H9 (cell line): Measurements from ENCODE around the gene PAXX. TPM values are rescaled to one million over a fixed set of nuclear protein-coding genes. Genes with fewer than 3 reads are reported as not detected.

Experiments
- DNase-seq: peaks from one replicate; pipeline ENCODE4 v3.0.0-alpha.2; 2017
- H2AFZ ChIP-seq: one replicate; pipeline ENCODE4 v1.6.1; 2013; ENCODE audit warnings: mild to moderate bottlenecking, low read length, control low read depth, moderate library complexity
- H2AK5ac ChIP-seq: 2 replicates; pipeline ENCODE4 v1.6.1; 2013; ENCODE audit warnings: low read length, control low read depth, mixed read lengths; ENCODE audit not compliant: insufficient read length
- H2BK120ac ChIP-seq: one replicate; pipeline ENCODE4 v1.6.1; 2013; ENCODE audit warnings: low read depth, mild to moderate bottlenecking, low read length, control low read depth, inconsistent platforms; ENCODE audit not compliant: poor library complexity, severe bottlenecking
- H2BK12ac ChIP-seq: 2 replicates; pipeline ENCODE4 v1.6.1; 2013; ENCODE audit warnings: low read length, control low read depth, mixed read lengths, low read depth; ENCODE audit not compliant: insufficient read length
- H2BK15ac ChIP-seq: 2 replicates; pipeline ENCODE4 v1.6.1; 2013; ENCODE audit warnings: low read depth, low read length, control low read depth
- H2BK20ac ChIP-seq: one replicate; pipeline ENCODE4 v1.6.1; 2013; ENCODE audit warnings: low read depth, mild to moderate bottlenecking, low read length, control low read depth, inconsistent platforms; ENCODE audit not compliant: poor library complexity, severe bottlenecking
- H2BK5ac ChIP-seq: 2 replicates; pipeline ENCODE4 v1.6.1; 2013; ENCODE audit warnings: low read length, control low read depth, mixed read lengths; ENCODE audit not compliant: insufficient read length
- H3K14ac ChIP-seq: 2 replicates; pipeline ENCODE4 v1.6.1; 2013; ENCODE audit warnings: low read length, control low read depth; ENCODE audit not compliant: insufficient read depth
- H3K18ac ChIP-seq: 2 replicates; pipeline ENCODE4 v1.6.1; 2013; ENCODE audit warnings: low read depth, mild to moderate bottlenecking, mixed read lengths, low read length, control low read depth; ENCODE audit not compliant: insufficient read length
- H3K23ac ChIP-seq: 2 replicates; pipeline ENCODE4 v1.6.1; 2013; ENCODE audit warnings: low read length, control low read depth, mixed read lengths, low read depth; ENCODE audit not compliant: insufficient read length
- H3K23me2 ChIP-seq: 2 replicates; pipeline ENCODE4 v1.6.1; 2013; ENCODE audit warnings: low read depth, mild to moderate bottlenecking, mixed read lengths, low read length, control low read depth; ENCODE audit not compliant: insufficient read length, poor library complexity, severe bottlenecking
- H3K27ac ChIP-seq: 2 replicates; pipeline ENCODE4 v1.5.1; 2013; ENCODE audit warnings: low read length, control low read depth, mixed read lengths, low read depth; ENCODE audit not compliant: insufficient read length
- H3K27me3 ChIP-seq: 2 replicates; pipeline ENCODE4 v1.6.1; 2013; ENCODE audit warnings: low read length, control low read depth, inconsistent platforms; ENCODE audit not compliant: insufficient read depth
- H3K4ac ChIP-seq: 2 replicates; pipeline ENCODE4 v1.6.1; 2013; ENCODE audit warnings: low read depth, mild to moderate bottlenecking, control low read depth, inconsistent platforms, low read length, moderate library complexity
- H3K4me1 ChIP-seq: 2 replicates; pipeline ENCODE4 v1.6.1; 2013; ENCODE audit warnings: low read length, control low read depth, inconsistent platforms; ENCODE audit not compliant: insufficient read depth
- H3K4me2 ChIP-seq: 2 replicates; pipeline ENCODE4 v1.6.1; 2013; ENCODE audit warnings: low read length, control low read depth, mixed read lengths; ENCODE audit not compliant: insufficient read length, insufficient read depth
- H3K56ac ChIP-seq: 2 replicates; pipeline ENCODE4 v1.6.1; 2013; ENCODE audit warnings: low read depth, mild to moderate bottlenecking, mixed read lengths, low read length, control low read depth; ENCODE audit not compliant: insufficient read length
- H3K79me1 ChIP-seq: 2 replicates; pipeline ENCODE4 v1.6.1; 2013; ENCODE audit warnings: low read depth, mild to moderate bottlenecking, moderate library complexity, low read length, control low read depth, inconsistent platforms; ENCODE audit not compliant: insufficient read depth, poor library complexity, severe bottlenecking
- H3K79me2 ChIP-seq: 2 replicates; pipeline ENCODE4 v1.6.1; 2013; ENCODE audit warnings: low read length, control low read depth, inconsistent platforms; ENCODE audit not compliant: insufficient read depth
- H3K9ac ChIP-seq: 2 replicates; pipeline ENCODE4 v1.6.1; 2013; ENCODE audit warnings: low read length, control low read depth, mixed read lengths; ENCODE audit not compliant: insufficient read length; ENCODE audit errors: extremely low read depth
- H3K9me3 ChIP-seq: one replicate; pipeline ENCODE4 v1.6.1; 2013; ENCODE audit warnings: low read depth, low read length, inconsistent platforms; ENCODE audit not compliant: control insufficient read depth
- H3T11ph ChIP-seq: one replicate; pipeline ENCODE4 v1.6.1; 2013; ENCODE audit warnings: mild to moderate bottlenecking, low read length, control low read depth, inconsistent platforms
- H4K20me1 ChIP-seq: one replicate; pipeline ENCODE4 v1.6.1; 2013; ENCODE audit not compliant: control insufficient read depth, insufficient read length, insufficient read depth
- H4K5ac ChIP-seq: 2 replicates; pipeline ENCODE4 v1.6.1; 2013; ENCODE audit warnings: low read depth, mild to moderate bottlenecking, mixed read lengths, low read length, control low read depth; ENCODE audit not compliant: insufficient read length
- H4K8ac ChIP-seq: replicated peaks from 2 replicates; pipeline ENCODE4 v1.6.1; 2013; ENCODE audit warnings: low read length, control low read depth, mixed read lengths, low read depth; ENCODE audit not compliant: insufficient read length
- H4K91ac ChIP-seq: 2 replicates; pipeline ENCODE4 v1.6.1; 2013; ENCODE audit warnings: low read depth, mild to moderate bottlenecking, moderate library complexity, mixed read lengths, low read length, control low read depth; ENCODE audit not compliant: insufficient read length
- H3K27ac Mint-ChIP-seq, 3 experiments: 2 replicates in 2 of 3; 3 replicates in 1 of 3; pipeline ENCODE4 v1.8.0; 2020 to 2021; ENCODE audit warnings: mixed read lengths in 3 of 3, mild to moderate bottlenecking in 1 of 3, moderate library complexity in 1 of 3
- H3K27me3 Mint-ChIP-seq: 2 replicates; pipeline ENCODE4 v1.8.0; 2021; ENCODE audit warnings: low read depth, mild to moderate bottlenecking, moderate library complexity, mixed read lengths
- H3K36me3 Mint-ChIP-seq, 3 experiments: 2 replicates in 2 of 3; 3 replicates in 1 of 3; pipeline ENCODE4 v1.8.0; 2020 to 2021; ENCODE audit warnings: low read depth in 3 of 3, mixed read lengths in 3 of 3; ENCODE audit not compliant: insufficient read depth in 1 of 3
- H3K4me1 Mint-ChIP-seq, 2 experiments: 2 replicates each; pipeline ENCODE4 v1.8.0; 2020; ENCODE audit warnings: mixed read lengths in 2 of 2
- H3K4me3 Mint-ChIP-seq, 2 experiments: 2 replicates in 1 of 2; 3 replicates in 1 of 2; pipeline ENCODE4 v1.8.0; 2020 to 2021; ENCODE audit warnings: mild to moderate bottlenecking in 2 of 2, mixed read lengths in 2 of 2, moderate library complexity in 1 of 2
- H3K9me3 Mint-ChIP-seq, 2 experiments: 2 replicates in 1 of 2; 3 replicates in 1 of 2; pipeline ENCODE4 v1.8.0; 2020; ENCODE audit warnings: mild to moderate bottlenecking in 2 of 2, mixed read lengths in 2 of 2, moderate library complexity in 1 of 2
- CTCF ChIP-seq: fragments of 200-600 bp; sonication (generic); conservative IDR thresholded peaks from 3 replicates; pipeline ENCODE4 v1.8.0; 2021; ENCODE audit warnings: antibody characterized with exemption, mild to moderate bottlenecking
- WGBS: extraction: QIAGEN DNeasy Blood & Tissue Kit; methylation state at CpG from one replicate; pipeline ENCODE4 v1.1.7; 2013; ENCODE audit warnings: missing lambda C conversion rate, low lambda C conversion rate, mixed read lengths; ENCODE audit not compliant: insufficient read length; ENCODE audit errors: extremely low coverage; 5-methylcytosine and 5-hydroxymethylcytosine counted together
- total RNA-seq: library from RNA; stranded (reverse); gene quantifications from 2 replicates; pipeline ENCODE4 v1.2.1, GENCODE V29; 2021

Gene PAXX
- total RNA-seq, 1 experiment from 2014 or later = 51.2 TPM

GRCh38 chr9:136962701-136963248, 29.4 kb upstream of the PAXX start:
- no peak overlapping the region for H3K4me3 Mint-ChIP-seq
- no peak for DNase-seq

More at GRCh38 chr9:136962701-136963248, 29.4 kb upstream of the PAXX start:
- H3K27me3 ChIP-seq = no peaks in the 10 kb centered on the region
- H3K79me1 ChIP-seq = no peaks in the 10 kb centered on the region
- H3K36me3 Mint-ChIP-seq = no peaks in the 10 kb centered on the region
- H3K4me1 Mint-ChIP-seq = peaks cover 7 to 15% of the 10 kb centered on the region in 2 experiments
- no peak overlapping the region for H3T11ph ChIP-seq
- peaks cover 17% of the 10 kb centered on the region for H3K27me3 Mint-ChIP-seq
- H2BK5ac ChIP-seq = no peak overlapping the region
- TF ChIP-seq CTCF = no peak
- WGBS = no CpG with 5 or more reads among the region's 11 CpGs
- H3K9me3 Mint-ChIP-seq = no peaks in the 10 kb centered on the region
- peaks cover 2% of the 10 kb centered on the region; the same call in 1 of the 2 replicates for H3K4me1 ChIP-seq
- H3K14ac ChIP-seq = no peak overlapping the region
- H2BK120ac ChIP-seq = no peak overlapping the region
- H3K56ac ChIP-seq = no peak overlapping the region
- no peak overlapping the region for H2BK20ac ChIP-seq
- H3K79me2 ChIP-seq = no peaks in the 10 kb centered on the region
- H2AK5ac ChIP-seq = no peak overlapping the region
- no peak overlapping the region for H3K4me2 ChIP-seq
- no peak overlapping the region for H4K91ac ChIP-seq
- H3K9ac ChIP-seq = no peak overlapping the region
- no peak overlapping the region; a peak in 1 of 7 replicates for H3K27ac Mint-ChIP-seq
- no peak overlapping the region for H4K8ac ChIP-seq
- H3K23me2 ChIP-seq = no peaks in the 10 kb centered on the region
- H2BK15ac ChIP-seq = no peak overlapping the region
- no peak overlapping the region for H3K27ac ChIP-seq
- H3K9me3 ChIP-seq = no peaks in the 10 kb centered on the region
- no peak overlapping the region for H4K5ac ChIP-seq
- H4K20me1 ChIP-seq = peaks cover 1% of the 10 kb centered on the region
- H3K23ac ChIP-seq = no peak overlapping the region
- no peak overlapping the region for H2BK12ac ChIP-seq
- no peak overlapping the region for H3K4ac ChIP-seq
- H3K18ac ChIP-seq = no peak overlapping the region
- H2AFZ ChIP-seq = no peak overlapping the region
